SK-N-MC (cell line): ENCODE data around the gene KIF21B.

ENCODE experiments used
- DNase-seq: peaks from one replicate; pipeline ENCODE4 v3.0.0-alpha.2; 2011; ENCODE audit warnings: low read depth, low spot score
- H3K27ac ChIP-seq: fragments of 200-600 bp; sonication (generic); 2 replicates; pipeline ENCODE4 v1.5.1; 2016; ENCODE audit warnings: mixed run types
- H3K36me3 ChIP-seq: fragments of 200-600 bp; sonication (generic); 2 replicates; pipeline ENCODE4 v1.6.1; 2017; ENCODE audit warnings: antibody characterized with exemption, low read length, mixed read lengths; ENCODE audit not compliant: insufficient read depth
- H3K4me3 ChIP-seq: fragments of 200-600 bp; sonication (generic); 2 replicates; pipeline ENCODE4 v1.5.1; 2016
- H3K9ac ChIP-seq: fragments of 200-600 bp; sonication (generic); 2 replicates; pipeline ENCODE4 v1.8.0; 2017; ENCODE audit warnings: mixed run types, mixed read lengths; ENCODE audit not compliant: insufficient read length
- H3K9me3 ChIP-seq: fragments of 200-600 bp; sonication (generic); 2 replicates; pipeline ENCODE4 v1.6.1; 2017; ENCODE audit warnings: low read depth, mild to moderate bottlenecking, antibody characterized with exemption, low read length, moderate library complexity, mixed read lengths
- EZH2 ChIP-seq: fragments of 200-600 bp; sonication (generic); IDR thresholded peaks from one replicate; pipeline ENCODE4 v1.6.1; 2017; ENCODE audit warnings: antibody characterized with exemption
- FOXP2 ChIP-seq: optimal IDR thresholded peaks from 2 replicates; pipeline ENCODE3; 2011; ENCODE audit warnings: mild to moderate bottlenecking, moderate library complexity; ENCODE audit not compliant: insufficient read depth; ENCODE audit errors: extremely low read length, control extremely low read depth
- POLR2AphosphoS5 ChIP-seq: IDR thresholded peaks from 2 replicates; pipeline ENCODE4 v1.6.1; 2012; ENCODE audit warnings: mild to moderate bottlenecking, low read depth, low read length, borderline replicate concordance

Gene KIF21B

DNA sequence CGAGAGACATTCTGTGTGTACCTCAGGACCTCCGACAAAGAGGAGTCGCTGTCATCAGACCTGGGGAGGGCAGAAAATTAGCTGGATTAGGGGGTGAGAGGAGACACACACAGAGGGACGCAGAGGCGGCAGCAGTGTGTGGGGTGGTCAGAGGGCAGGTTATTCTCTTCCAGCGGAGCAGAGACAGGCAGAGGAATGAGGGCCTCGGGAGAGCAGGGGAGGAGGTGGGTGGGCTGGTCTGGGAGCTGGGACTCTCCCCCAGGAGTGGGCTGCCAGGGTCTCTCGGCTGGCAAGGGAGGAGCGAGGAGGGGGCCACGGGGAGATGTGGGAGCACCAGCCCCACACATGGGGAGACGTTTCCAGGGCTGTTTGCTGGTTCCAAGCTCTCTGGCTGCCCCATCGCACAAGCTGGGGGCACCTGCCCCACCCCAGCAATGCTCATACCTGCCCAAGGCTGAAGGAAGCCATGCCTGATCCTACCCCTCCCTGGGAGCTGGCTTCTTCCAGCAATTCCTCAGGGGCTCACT is 40.4 kb downstream of the KIF21B start:
- H3K27ac ChIP-seq, result no peak overlapping the region
- no peak overlapping the region for H3K4me3 ChIP-seq
- H3K36me3 ChIP-seq, result no peaks in the 10 kb centered on the region
- no peak overlapping the region for H3K9ac ChIP-seq
- TF ChIP-seq EZH2, result no peak
- no peak for TF ChIP-seq FOXP2
- TF ChIP-seq POLR2AphosphoS5, result no peak
- no peaks in the 10 kb centered on the region for H3K9me3 ChIP-seq
- no peak for DNase-seq

DNA sequence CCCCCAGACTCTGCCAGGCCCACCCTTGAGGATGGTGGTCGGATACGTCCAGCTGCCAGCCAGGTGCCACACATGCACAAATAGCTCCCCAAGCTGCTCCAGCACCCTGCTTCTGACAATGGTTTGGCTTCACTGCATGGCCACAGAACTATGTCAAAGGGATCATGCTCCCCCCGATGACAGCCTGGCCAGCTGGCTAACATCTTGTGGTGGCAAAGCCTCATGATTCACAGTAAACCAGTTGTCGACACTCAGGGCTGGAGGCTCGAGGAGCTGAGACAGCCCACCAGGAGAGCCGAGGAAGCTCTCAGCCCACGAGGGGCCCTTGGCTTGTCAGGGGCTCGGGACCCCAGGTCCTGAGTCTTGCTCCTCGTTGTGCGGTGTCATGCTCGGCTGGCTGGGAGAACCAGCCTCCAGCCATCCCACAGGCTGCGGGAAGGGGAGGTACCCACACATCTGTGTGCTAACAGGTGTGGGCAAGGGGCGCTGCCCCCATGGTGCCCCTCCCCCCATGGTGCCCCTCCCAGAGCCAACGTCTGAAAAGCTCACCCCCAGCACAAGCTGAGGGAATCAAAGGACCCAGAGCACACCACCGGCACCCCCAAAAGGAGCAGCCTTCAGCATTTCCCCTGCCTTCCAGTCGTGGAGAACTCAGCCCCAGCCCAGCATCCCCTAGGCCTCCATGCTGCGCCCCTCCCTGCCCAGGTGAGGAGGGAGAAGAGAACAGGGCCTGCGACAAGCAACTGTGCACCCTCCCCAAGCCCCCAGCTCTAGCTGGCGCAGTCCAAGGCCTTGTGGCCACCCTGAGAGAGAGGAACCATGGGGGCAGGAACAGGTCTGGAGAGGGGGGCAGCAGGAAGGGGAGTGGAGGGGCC is 41.2 kb downstream of the KIF21B start:
- H3K27ac ChIP-seq, result no peak overlapping the region
- H3K4me3 ChIP-seq, result no peak overlapping the region
- no peak for DNase-seq
- no peak overlapping the region for H3K9ac ChIP-seq
- H3K9me3 ChIP-seq, result no peaks in the 10 kb centered on the region
- no peaks in the 10 kb centered on the region for H3K36me3 ChIP-seq
- TF ChIP-seq POLR2AphosphoS5, result no peak
- TF ChIP-seq FOXP2, result no peak

DNA sequence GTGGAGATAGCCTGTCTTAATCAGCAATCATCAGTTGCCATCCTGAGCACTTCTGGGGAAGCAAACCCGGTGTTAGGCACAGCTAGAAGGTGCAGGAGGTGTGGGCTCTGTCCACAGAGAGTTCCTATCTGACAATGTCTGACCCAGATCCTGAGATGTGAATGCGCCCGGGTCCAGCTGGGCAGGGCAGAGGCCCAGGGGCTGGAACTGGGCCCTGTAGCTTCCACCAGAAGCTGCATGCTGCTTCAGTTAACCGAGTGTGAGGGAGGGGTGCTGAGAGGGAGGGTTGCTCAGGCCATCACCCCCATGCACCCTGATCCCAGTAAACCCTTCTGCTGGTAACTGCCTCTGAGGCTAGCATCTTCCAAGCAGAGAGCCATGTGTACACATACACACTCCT is 42.2 kb downstream of the KIF21B start:
- no peak for DNase-seq
- H3K4me3 ChIP-seq, result no peak overlapping the region
- H3K27ac ChIP-seq, result no peak overlapping the region
- no peak overlapping the region for H3K9ac ChIP-seq
- no peak for TF ChIP-seq FOXP2
- no peak for TF ChIP-seq POLR2AphosphoS5
- TF ChIP-seq EZH2, result no peak
- no peaks in the 10 kb centered on the region for H3K9me3 ChIP-seq
- no peaks in the 10 kb centered on the region for H3K36me3 ChIP-seq

DNA sequence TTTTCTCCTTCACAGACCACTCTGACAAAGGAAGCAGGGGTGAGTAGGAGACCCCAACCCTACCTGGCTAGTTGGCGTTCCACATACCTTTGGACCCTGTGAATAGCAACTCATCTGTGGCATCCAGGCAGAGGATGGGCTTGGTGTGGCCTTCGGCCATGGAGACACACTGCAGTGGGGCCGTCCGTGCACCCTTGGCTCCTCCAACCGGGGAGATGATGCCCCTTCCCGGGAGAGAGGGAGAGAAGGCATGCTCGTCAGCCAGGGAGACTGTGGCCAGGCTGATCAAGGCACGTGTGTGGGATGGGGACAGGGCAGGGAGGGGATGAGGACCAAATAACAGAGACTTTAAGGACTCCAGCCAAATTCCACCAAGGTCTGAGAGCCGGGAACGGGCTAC is 42.6 kb downstream of the KIF21B start:
- Histone ChIP-seq H3K4me3 (no peak overlapping the region), H3K9ac (no peak overlapping the region), H3K27ac (no peak overlapping the region), H3K9me3 (no peaks in the 10 kb centered on the region), H3K36me3 (no peaks in the 10 kb centered on the region)
- TF ChIP-seq FOXP2, result no peak
- TF ChIP-seq POLR2AphosphoS5, result no peak
- no peak for TF ChIP-seq EZH2
- DNase-seq, result no peak

DNA sequence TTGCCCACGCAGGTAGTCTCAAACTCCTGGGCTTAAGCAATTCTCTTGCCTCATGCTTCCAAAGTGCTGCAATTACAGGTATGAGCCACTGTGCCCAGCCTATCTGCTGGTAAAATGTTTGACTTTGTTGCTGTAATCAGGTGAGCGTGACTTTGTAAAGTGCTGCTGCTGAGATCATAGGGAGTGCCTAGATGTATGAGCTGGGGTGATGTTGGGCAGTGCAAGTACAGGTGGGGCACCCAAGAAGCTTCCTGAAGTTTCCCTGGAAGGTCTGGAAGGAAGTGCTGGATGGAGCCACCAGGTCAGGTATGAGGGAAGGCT is 43.1 kb downstream of the KIF21B start:
- Histone ChIP-seq H3K9ac (no peak overlapping the region), H3K27ac (no peak overlapping the region), H3K4me3 (no peak overlapping the region), H3K36me3 (no peaks in the 10 kb centered on the region), H3K9me3 (no peaks in the 10 kb centered on the region)
- no peak for DNase-seq
- TF ChIP-seq EZH2 (no peak), POLR2AphosphoS5 (no peak), FOXP2 (no peak)

DNA sequence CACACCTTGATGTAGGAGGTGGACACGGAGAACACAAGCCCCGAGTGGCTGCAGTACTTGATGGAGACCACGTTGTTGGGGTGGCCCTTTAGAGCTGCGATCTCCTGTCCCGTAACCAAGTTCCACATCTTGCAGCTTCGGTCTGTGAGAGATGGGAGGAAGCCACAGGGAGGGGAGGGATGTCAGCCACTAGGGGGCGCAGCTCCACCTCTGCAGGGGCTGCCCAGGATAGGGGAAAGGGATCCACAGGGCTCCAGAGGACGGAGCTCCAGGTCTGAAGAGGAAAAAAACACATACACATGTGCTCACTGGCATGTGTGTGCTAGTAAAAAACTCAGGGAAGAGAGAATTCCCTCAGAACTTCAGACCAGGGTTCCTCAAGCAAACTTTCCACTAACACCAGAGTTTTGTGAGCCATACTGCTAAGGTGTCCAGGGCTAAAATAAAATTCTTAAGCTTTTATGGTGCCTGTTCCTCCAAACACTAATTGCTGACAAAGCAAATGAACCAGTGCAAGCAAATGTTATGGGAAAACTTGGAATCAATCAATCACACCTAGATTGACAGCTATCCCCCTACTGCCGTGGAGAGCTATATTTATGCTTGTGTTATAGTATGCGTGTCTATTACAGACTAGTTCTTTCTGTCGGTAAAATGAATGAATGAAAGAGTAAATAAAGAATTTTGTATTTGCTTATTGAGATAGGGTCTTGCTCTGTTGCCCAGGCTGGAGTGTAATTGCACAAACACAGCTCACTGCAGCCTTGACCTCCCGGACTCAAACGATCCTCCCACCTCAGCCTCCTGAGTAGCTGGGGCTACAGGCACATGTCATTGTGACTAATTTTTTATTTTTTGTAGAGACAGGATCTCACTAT is 43.7 kb downstream of the KIF21B start:
- H3K9ac ChIP-seq, result no peak overlapping the region
- no peak overlapping the region for H3K27ac ChIP-seq
- no peaks in the 10 kb centered on the region for H3K9me3 ChIP-seq
- no peak for DNase-seq
- no peak for TF ChIP-seq EZH2
- no peak for TF ChIP-seq FOXP2
- TF ChIP-seq POLR2AphosphoS5, result no peak
- no peaks in the 10 kb centered on the region for H3K36me3 ChIP-seq
- H3K4me3 ChIP-seq, result no peak overlapping the region

DNA sequence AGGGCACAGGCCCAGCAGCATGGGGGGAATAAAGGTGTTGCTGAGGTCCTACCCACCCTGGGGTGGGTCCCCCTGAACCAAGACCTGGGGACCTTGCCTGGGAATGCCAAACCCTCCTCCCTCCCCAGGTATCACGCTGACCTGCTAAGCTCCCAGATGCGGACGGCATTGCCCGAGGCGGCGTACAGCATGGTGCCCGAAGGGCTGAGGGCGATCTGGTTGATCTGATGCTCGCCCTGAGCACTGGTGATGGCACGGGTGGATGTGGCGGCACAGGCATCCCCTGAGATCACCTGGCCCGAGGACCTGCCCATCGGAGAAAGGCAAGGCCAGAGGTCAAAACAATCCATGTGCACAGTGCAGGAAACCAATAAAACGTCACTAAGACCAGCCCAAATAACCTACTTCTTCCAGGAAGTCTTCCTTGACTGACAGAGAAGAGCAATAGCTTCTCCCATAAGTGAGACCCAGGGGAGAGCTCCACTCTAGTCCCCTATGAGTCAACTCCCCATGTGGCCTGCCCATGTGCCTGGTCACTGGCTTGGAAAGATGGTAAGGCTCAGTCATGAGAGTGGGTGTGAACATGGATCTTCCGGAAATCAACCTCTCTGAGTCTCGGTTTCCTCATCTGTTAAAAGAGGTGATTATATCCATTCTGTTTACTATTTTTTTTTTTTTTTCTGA is 46.3 kb downstream of the KIF21B start:
- Histone ChIP-seq H3K4me3 (no peak overlapping the region), H3K9me3 (no peaks in the 10 kb centered on the region), H3K27ac (no peak overlapping the region), H3K9ac (no peak overlapping the region), H3K36me3 (no peaks in the 10 kb centered on the region)
- DNase-seq, result no peak
- TF ChIP-seq POLR2AphosphoS5 (no peak), FOXP2 (no peak), EZH2 (no peak)

DNA sequence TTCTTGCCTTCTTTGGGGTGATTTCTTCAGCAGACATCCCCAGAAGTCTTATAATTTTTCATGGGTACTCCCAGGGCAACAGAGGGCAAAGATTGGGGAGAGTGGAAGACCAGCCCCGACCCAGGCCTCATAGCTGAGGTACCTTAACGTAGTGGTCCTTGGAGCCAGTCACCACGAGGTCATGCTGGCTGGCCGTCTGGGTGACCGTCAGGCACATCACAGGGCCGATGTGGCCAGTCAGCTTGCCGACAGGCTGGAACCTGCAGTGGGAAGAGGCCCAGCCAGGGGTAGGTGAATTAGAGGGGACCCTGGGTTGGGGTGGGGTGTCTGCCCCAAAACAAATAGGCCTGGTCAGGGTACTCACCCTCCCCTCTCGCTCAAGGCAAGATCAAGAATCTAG is 46.9 kb downstream of the KIF21B start:
- no peak overlapping the region for H3K27ac ChIP-seq
- no peak overlapping the region for H3K9ac ChIP-seq
- DNase-seq, result no peak
- H3K36me3 ChIP-seq, result no peaks in the 10 kb centered on the region
- H3K4me3 ChIP-seq, result no peak overlapping the region
- no peaks in the 10 kb centered on the region for H3K9me3 ChIP-seq
- no peak for TF ChIP-seq EZH2
- TF ChIP-seq FOXP2, result no peak
- TF ChIP-seq POLR2AphosphoS5, result no peak
